Smooth muscle cell (in vitro differentiated cells): ENCODE measurements around the gene CDHR5. TPM values are rescaled to one million over a fixed set of nuclear protein-coding genes. Genes with fewer than 3 reads are reported as not detected.

Experiments
- DNase-seq: peaks from one replicate; lab custom pipeline; 2025; ENCODE audit not compliant: unreplicated experiment; lab: John Stamatoyannopoulos, UW
- H2AFZ ChIP-seq: fragments of 200-600 bp; sonication (generic); 2 replicates; pipeline ENCODE4 v1.6.0; 2016; ENCODE audit warnings: antibody characterized with exemption, low read depth, mild to moderate bottlenecking
- H3F3A ChIP-seq: fragments of 200-600 bp; sonication (generic); 2 replicates; pipeline ENCODE4 v1.6.0; 2017; ENCODE audit warnings: antibody characterized with exemption, low read depth
- H3K27ac ChIP-seq: fragments of 200-600 bp; sonication (generic); 2 replicates; pipeline ENCODE4 v1.5.1; 2016; ENCODE audit warnings: low read depth, mild to moderate bottlenecking
- H3K27me3 ChIP-seq: fragments of 200-600 bp; sonication (generic); 2 replicates; pipeline ENCODE4 v1.6.1; 2016; ENCODE audit warnings: low read depth, mild to moderate bottlenecking
- H3K36me3 ChIP-seq: fragments of 200-600 bp; sonication (generic); 2 replicates; pipeline ENCODE4 v1.5.1; 2016; ENCODE audit warnings: low read depth
- H3K4me1 ChIP-seq: fragments of 200-600 bp; sonication (generic); 2 replicates; pipeline ENCODE4 v1.5.1; 2016; ENCODE audit warnings: low read depth
- H3K4me2 ChIP-seq: fragments of 200-600 bp; sonication (generic); 2 replicates; pipeline ENCODE4 v1.6.0; 2016; ENCODE audit warnings: mild to moderate bottlenecking
- H3K4me3 ChIP-seq: fragments of 200-600 bp; sonication (generic); 2 replicates; pipeline ENCODE4 v1.5.1; 2016; ENCODE audit warnings: mild to moderate bottlenecking
- H3K79me2 ChIP-seq: fragments of 200-600 bp; sonication (generic); 2 replicates; pipeline ENCODE4 v1.6.0; 2016; ENCODE audit warnings: low read depth, mild to moderate bottlenecking
- H3K9ac ChIP-seq: fragments of 200-600 bp; sonication (generic); 2 replicates; pipeline ENCODE4 v1.6.0; 2016; ENCODE audit warnings: low read depth
- H3K9me3 ChIP-seq: fragments of 200-600 bp; sonication (generic); replicated peaks from 2 replicates; pipeline ENCODE4 v1.5.1; 2016; ENCODE audit warnings: low read depth
- H4K20me1 ChIP-seq: fragments of 200-600 bp; sonication (generic); 2 replicates; pipeline ENCODE4 v1.6.0; 2016; ENCODE audit warnings: low read depth
- CTCF ChIP-seq: fragments of 200-600 bp; sonication (generic); IDR thresholded peaks from 2 replicates; pipeline ENCODE4 v1.5.1; 2017; ENCODE audit warnings: borderline replicate concordance, mild to moderate bottlenecking, antibody characterized with exemption; ENCODE audit not compliant: insufficient read depth, poor library complexity, severe bottlenecking
- WGBS: methylation state at CpG from one replicate; pipeline ENCODE4 v1.1.7; 2016; ENCODE audit warnings: low lambda C conversion rate; 5-methylcytosine and 5-hydroxymethylcytosine counted together
- polyA plus RNA-seq: library from polyadenylated mRNA; unstranded; fragments of >200 nt; fragmentation: Nextera tagmentation; extraction: Ambion mirVana; gene quantifications from 2 replicates; pipeline ENCODE4 v1.2.1, GENCODE V29; 2016
- total RNA-seq: library from RNA; depleted of rRNA; stranded (reverse); fragments of >200 nt; gene quantifications from 2 replicates; pipeline ENCODE4 v1.2.3, GENCODE V29; 2014

The CDHR5 gene
- total and polyA plus RNA-seq, 2 experiments from 2014 or later = not detected

- no peaks in the 10 kb centered on the region for H3K9me3 ChIP-seq
- no peak overlapping the region for H2AFZ ChIP-seq
- H3K27me3 ChIP-seq = no peaks in the 10 kb centered on the region
- peaks cover 10% of the 10 kb centered on the region for H3F3A ChIP-seq
- 86% methylated on average over 22 of the region's 22 CpGs for WGBS
- H3K9ac ChIP-seq = no peak overlapping the region
- H3K4me1 ChIP-seq = no peaks in the 10 kb centered on the region
- no peak for DNase-seq
- H3K36me3 ChIP-seq = no peaks in the 10 kb centered on the region
- H3K27ac ChIP-seq = no peak overlapping the region
- H3K4me2 ChIP-seq = no peak overlapping the region
- no peak overlapping the region for H3K4me3 ChIP-seq
- H3K79me2 ChIP-seq = no peaks in the 10 kb centered on the region
- H4K20me1 ChIP-seq = peaks cover 70% of the 10 kb centered on the region
- TF ChIP-seq CTCF = no peak
These were observed 997 bp upstream of the CDHR5 start for GRCh38 chr11:625636-626268.

- Histone ChIP-seq H3K36me3 (no peaks in the 10 kb centered on the region), H3K9me3 (no peaks in the 10 kb centered on the region), H4K20me1 (peaks cover 56% of the 10 kb centered on the region), H3K4me2 (no peak overlapping the region), H3K4me3 (no peak overlapping the region), H3K27ac (no peak overlapping the region), H3F3A (peaks cover 10% of the 10 kb centered on the region), H3K27me3 (no peaks in the 10 kb centered on the region), H3K79me2 (no peaks in the 10 kb centered on the region), H2AFZ (no peak overlapping the region), H3K4me1 (no peaks in the 10 kb centered on the region), H3K9ac (no peak overlapping the region)
- no peak for TF ChIP-seq CTCF
- no peak for DNase-seq
- 94% methylated on average over 17 of the region's 25 CpGs for WGBS
These were observed 603 bp downstream of the CDHR5 start for GRCh38 chr11:623999-624704.

- no peak overlapping the region for H3K27ac ChIP-seq
- H3K36me3 ChIP-seq = no peaks in the 10 kb centered on the region
- no peaks in the 10 kb centered on the region for H3K79me2 ChIP-seq
- no peak overlapping the region for H3K4me2 ChIP-seq
- no peak overlapping the region for H3K9ac ChIP-seq
- H3K9me3 ChIP-seq = no peaks in the 10 kb centered on the region
- no peak overlapping the region for H2AFZ ChIP-seq
- H3F3A ChIP-seq = peaks cover 9% of the 10 kb centered on the region
- TF ChIP-seq CTCF = no peak
- no peaks in the 10 kb centered on the region for H3K27me3 ChIP-seq
- H3K4me3 ChIP-seq = no peak overlapping the region
- no peaks in the 10 kb centered on the region for H3K4me1 ChIP-seq
- H4K20me1 ChIP-seq = peaks cover 51% of the 10 kb centered on the region
- 84% methylated on average over 14 of the region's 15 CpGs for WGBS
- DNase-seq = no peak
These were observed 1.3 kb downstream of the CDHR5 start for GRCh38 chr11:623349-623869.
